Measurements from ENCODE around the gene SDE2.
"Not testable (repeated sequence)": the region's sequence is repeated elsewhere in the genome, so short reads cannot be mapped to it uniquely, and the experiment has no call there.

SDE2 gene

DNA sequence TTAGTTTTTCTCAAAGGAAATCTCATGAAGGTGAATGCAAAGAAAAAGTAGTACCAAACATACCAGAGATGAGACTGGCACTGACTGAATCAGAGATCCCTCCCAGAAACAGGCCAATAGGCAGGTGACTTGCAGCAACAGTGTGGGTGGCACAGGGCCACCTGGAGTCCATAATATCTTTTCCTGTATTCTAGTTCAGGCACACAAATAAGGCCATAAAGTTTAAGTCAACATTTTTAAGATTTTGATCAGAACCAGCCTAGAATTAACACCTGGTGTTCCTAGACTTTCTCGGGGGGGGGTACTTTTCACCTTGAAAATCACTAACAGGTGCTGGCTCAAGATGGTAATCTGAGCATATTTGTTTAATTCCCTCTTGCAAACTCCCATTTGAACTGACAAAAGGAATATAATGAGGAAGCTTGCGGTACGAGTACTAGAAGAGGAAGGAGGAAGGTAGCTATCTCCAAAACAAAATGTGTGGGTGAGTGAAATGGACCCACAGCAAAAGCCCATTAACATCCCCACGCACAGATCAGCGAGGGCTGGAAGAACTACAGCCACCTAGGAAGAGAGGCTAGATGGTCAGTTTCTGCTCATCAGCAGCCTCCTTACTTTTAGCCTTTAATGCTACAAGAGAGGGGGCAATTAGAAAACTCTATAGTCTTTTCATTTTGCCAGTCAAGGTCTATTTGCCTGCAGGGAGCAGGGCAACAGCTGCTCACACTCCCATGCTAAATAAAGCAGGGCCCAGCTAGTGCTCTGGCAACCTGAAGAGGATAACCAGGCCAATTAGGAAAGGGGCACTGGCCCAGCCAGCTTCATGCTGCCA, 18.9 kb downstream of the SDE2 start:
- H3K27me3 ChIP-seq: no peaks in the 10 kb centered on the region
- no peak overlapping the region for H3K4me3 ChIP-seq
- H3K9me3 ChIP-seq: no peaks in the 10 kb centered on the region
- no peak overlapping the region for H3K27ac ChIP-seq
- no peak for DNase-seq
- TF ChIP-seq, protein P1, sequence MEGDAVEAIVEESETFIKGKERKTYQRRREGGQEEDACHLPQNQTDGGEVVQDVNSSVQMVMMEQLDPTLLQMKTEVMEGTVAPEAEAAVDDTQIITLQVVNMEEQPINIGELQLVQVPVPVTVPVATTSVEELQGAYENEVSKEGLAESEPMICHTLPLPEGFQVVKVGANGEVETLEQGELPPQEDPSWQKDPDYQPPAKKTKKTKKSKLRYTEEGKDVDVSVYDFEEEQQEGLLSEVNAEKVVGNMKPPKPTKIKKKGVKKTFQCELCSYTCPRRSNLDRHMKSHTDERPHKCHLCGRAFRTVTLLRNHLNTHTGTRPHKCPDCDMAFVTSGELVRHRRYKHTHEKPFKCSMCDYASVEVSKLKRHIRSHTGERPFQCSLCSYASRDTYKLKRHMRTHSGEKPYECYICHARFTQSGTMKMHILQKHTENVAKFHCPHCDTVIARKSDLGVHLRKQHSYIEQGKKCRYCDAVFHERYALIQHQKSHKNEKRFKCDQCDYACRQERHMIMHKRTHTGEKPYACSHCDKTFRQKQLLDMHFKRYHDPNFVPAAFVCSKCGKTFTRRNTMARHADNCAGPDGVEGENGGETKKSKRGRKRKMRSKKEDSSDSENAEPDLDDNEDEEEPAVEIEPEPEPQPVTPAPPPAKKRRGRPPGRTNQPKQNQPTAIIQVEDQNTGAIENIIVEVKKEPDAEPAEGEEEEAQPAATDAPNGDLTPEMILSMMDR (IDR thresholded peaks at IDR 0.05): no peak
- H3K36me3 ChIP-seq: peaks cover 48 to 78% (median 66%) of the 10 kb centered on the region in 3 donors
- intact Hi-C loops (cut with DNase I; ENCODE audit: low total_unique reads): no loop called here
- H3K4me1 ChIP-seq: no peaks in the 10 kb centered on the region

DNA sequence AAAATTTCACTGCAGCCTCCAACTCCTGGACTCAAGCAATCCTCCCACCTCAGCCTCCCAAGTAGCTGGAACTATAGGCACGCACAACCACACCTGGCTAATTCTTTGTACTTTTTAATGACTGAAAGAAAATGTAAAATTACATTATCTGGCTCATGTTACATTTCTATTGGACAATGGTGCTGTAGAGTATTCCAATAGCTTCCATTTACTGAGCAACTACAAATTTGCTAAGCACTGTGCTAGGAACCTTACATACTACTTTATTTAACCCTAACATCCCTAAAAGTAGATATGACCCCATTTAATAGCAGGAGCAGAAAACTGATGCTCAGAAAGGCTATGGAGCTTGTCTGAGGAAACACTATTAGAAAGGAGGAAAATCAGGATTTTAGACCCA, 19.7 kb downstream of the SDE2 start:
- H3K36me3 ChIP-seq: peaks cover 40 to 70% (median 60%) of the 10 kb centered on the region in 3 donors
- intact Hi-C loops (cut with DNase I; ENCODE audit: low total_unique reads): loop anchor here (10.0 kb wide), 2 partner anchors 65 to 655 kb away; no protein-coding TSS in a partner anchor
- no peak overlapping the region for H3K4me3 ChIP-seq
- DNase-seq: no peak
- H3K27me3 ChIP-seq: no peaks in the 10 kb centered on the region
- no peaks in the 10 kb centered on the region for H3K4me1 ChIP-seq
- TF ChIP-seq, protein P1 (IDR thresholded peaks at IDR 0.05): no peak
- no peaks in the 10 kb centered on the region for H3K9me3 ChIP-seq
- no peak overlapping the region for H3K27ac ChIP-seq

DNA sequence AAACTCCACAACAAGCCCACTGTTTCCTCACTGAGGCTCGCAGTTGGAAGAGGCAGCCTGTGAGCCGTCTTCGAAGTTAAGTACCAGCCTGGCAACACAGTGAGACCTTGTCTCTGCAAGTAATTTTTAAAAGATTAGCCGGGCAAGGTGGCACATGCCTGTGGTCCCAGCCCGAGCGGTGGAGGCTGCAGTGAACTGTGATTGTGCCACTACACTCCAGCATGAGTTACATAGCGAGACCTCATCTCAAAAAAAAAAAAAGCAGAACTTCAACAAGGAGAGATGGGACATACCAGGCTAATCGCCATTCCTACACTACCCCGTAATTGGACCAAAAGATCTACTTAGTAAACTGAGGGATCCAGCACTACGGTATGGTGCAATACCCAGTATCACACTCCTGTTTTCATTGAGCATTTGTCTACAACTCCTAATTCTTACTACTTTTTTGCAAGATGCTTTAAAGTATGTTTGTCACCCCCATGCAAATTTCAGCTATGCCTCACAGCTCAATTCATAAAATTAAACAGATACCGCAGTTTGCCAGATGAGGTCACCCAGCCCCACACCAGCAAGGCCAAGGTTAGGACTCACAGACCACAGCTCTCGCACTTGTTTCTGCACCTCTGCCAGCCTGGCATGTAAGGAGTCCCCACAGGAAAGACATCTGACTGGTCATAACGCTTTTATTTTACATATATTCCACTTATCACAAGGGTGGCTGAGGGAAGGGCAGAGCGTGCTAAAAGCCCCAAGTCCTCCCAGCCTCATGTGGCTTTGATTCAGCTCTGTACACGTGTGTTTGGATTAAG, 21.0 kb downstream of the SDE2 start:
- H3K4me3 ChIP-seq: no peak overlapping the region
- DNase-seq: no peak
- TF ChIP-seq, protein P1 (IDR thresholded peaks at IDR 0.05): no peak
- H3K27me3 ChIP-seq: no peaks in the 10 kb centered on the region
- H3K9me3 ChIP-seq: no peaks in the 10 kb centered on the region
- intact Hi-C loops (cut with DNase I; ENCODE audit: low total_unique reads): loop anchor here (2.0 to 10.0 kb wide), 3 partner anchors 63 to 653 kb away; no protein-coding TSS in a partner anchor
- H3K27ac ChIP-seq: no peak overlapping the region
- H3K36me3 ChIP-seq: peaks cover 27 to 58% (median 48%) of the 10 kb centered on the region in 3 donors
- H3K4me1 ChIP-seq: no peaks in the 10 kb centered on the region

DNA sequence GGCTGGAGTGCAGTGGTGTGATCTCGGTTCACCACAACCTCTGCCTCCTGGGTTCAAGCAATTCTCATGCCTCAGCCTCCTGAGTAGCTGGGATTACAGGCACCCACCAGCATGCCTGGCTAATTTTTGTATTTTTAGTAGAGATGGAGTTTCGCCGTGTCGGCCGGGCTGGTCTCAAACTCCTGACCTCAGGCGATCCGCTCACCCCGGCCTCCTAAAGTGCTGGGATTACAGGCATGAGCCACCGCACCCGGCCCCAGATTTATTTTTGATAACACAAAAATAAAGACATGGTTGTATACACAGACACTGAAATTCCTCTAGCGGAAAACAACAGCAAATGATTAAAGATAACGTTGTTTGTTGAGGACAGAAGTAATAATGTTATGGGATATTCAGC, 24.0 kb downstream of the SDE2 start:
- DNase-seq, H3K4me1 ChIP-seq, H3K27ac ChIP-seq, H3K9me3 ChIP-seq, H3K4me3 ChIP-seq, H3K27me3 ChIP-seq: not testable (repeated sequence)
- intact Hi-C loops (cut with DNase I; ENCODE audit: low total_unique reads): loop anchor here (10.0 kb wide), 2 partner anchors 60 to 650 kb away; no protein-coding TSS in a partner anchor
- H3K36me3 ChIP-seq: peaks cover 6 to 30% (median 22%) of the 10 kb centered on the region in 3 donors

DNA sequence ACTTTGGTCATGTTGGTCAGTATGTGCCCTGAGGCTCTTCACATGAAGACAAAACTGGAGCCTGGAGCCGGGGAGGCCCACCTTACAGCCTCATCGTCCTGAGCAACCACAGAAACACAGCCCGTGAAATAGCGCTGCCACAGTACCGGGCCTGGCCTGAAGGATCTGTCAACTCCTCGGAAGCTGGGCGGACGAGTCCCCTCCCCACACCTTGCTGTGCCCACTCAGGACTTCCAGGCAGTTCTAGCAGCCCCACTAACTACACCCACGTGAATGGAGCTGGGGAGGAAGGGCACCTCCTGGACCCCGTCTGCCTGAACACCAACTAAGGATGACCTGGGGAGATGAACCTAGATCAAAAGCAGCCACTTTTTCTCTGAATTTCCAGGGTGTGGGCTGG, 24.7 kb downstream of the SDE2 start:
- TF ChIP-seq, protein P1 (IDR thresholded peaks at IDR 0.05): no peak

More for the DNA sequence above, 24.7 kb downstream of the SDE2 start:
- Histone ChIP-seq H3K9me3 (no peaks in the 10 kb centered on the region), H3K36me3 (peaks cover 0 to 23% (median 15%) of the 10 kb centered on the region in 3 donors), H3K27me3 (no peaks in the 10 kb centered on the region), H3K27ac (no peak overlapping the region), H3K4me1 (no peaks in the 10 kb centered on the region), H3K4me3 (no peak overlapping the region)
- no peak for DNase-seq
- intact Hi-C loops (cut with DNase I; ENCODE audit: low total_unique reads): loop anchor here (10.0 kb wide), 2 partner anchors 60 to 650 kb away; no protein-coding TSS in a partner anchor

Data from tibial artery (tissue), 4 donors.